Measurements from ENCODE around the gene KHDC1.
"Not testable (repeated sequence)": the region's sequence is repeated elsewhere in the genome, so short reads cannot be mapped to it uniquely, and the experiment has no call there.

Gene KHDC1

GRCh38 chr6:73308712-73309534 is 45.9 kb upstream of the KHDC1 start:
- H3K27ac ChIP-seq (ENCODE audit: poor library complexity, severe bottlenecking): peak overlapping the region; percentile 58
- H3K4me1 ChIP-seq (ENCODE audit: insufficient read depth, poor library complexity, severe bottlenecking): no peaks in the 10 kb centered on the region
- H3K27me3 ChIP-seq (ENCODE audit: insufficient read depth, poor library complexity, severe bottlenecking): no peaks in the 10 kb centered on the region
- peak; percentile 41 for ATAC-seq (ENCODE audit: low read depth)
- peaks cover 7% of the 10 kb centered on the region; the same call in 1 of the 2 replicates for H3K36me3 ChIP-seq (ENCODE audit: low read depth)
- H3K4me3 ChIP-seq (ENCODE audit: severe bottlenecking): peak overlapping the region; percentile 53
- TF ChIP-seq CTCF (IDR thresholded peaks at IDR 0.05; ENCODE audit: poor library complexity, severe bottlenecking): peak; percentile 21
- no peaks in the 10 kb centered on the region for H3K9me3 ChIP-seq (ENCODE audit: severe bottlenecking)
- DNase-seq (ENCODE audit: low spot score): no peak

- H3K4me3 ChIP-seq (ENCODE audit: severe bottlenecking); H3K4me1 ChIP-seq (ENCODE audit: insufficient read depth, poor library complexity, severe bottlenecking); H3K27me3 ChIP-seq (ENCODE audit: insufficient read depth, poor library complexity, severe bottlenecking); H3K27ac ChIP-seq (ENCODE audit: poor library complexity, severe bottlenecking); DNase-seq (ENCODE audit: low spot score); ATAC-seq (ENCODE audit: low read depth); H3K9me3 ChIP-seq (ENCODE audit: severe bottlenecking): not testable (repeated sequence)
- H3K36me3 ChIP-seq (ENCODE audit: low read depth): peaks cover 41% of the 10 kb centered on the region
Observed at GRCh38 chr6:73303773-73304172, 40.8 kb upstream of the KHDC1 start.

DNA sequence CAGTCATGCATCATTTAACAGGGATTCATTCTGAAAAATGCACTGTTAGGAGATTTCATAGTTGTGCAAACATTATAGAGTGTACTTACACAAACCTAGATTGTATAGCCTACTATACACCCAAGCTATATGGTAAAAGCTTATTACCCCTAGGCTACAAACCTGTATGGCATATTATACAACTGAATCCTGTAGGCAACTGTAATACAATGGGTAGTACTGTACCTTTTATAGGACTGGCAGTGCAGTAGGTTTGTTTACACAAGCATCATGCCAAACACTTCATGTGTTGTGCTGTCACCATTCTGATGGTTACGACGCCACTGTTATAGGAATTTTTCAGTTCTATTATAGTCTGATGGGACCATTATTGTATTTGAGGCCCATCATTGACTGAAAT is 39.3 kb upstream of the KHDC1 start:
- Histone ChIP-seq H3K4me1 (ENCODE audit: insufficient read depth, poor library complexity, severe bottlenecking) (no peaks in the 10 kb centered on the region), H3K9me3 (ENCODE audit: severe bottlenecking) (no peaks in the 10 kb centered on the region), H3K27ac (ENCODE audit: poor library complexity, severe bottlenecking) (no peak overlapping the region), H3K36me3 (ENCODE audit: low read depth) (peaks cover 46% of the 10 kb centered on the region), H3K27me3 (ENCODE audit: insufficient read depth, poor library complexity, severe bottlenecking) (no peaks in the 10 kb centered on the region), H3K4me3 (ENCODE audit: severe bottlenecking) (no peak overlapping the region)
- ATAC-seq (ENCODE audit: low read depth) (no peak), DNase-seq (ENCODE audit: low spot score) (no peak)
- TF ChIP-seq CTCF (IDR thresholded peaks at IDR 0.05; ENCODE audit: poor library complexity, severe bottlenecking): no peak

DNA sequence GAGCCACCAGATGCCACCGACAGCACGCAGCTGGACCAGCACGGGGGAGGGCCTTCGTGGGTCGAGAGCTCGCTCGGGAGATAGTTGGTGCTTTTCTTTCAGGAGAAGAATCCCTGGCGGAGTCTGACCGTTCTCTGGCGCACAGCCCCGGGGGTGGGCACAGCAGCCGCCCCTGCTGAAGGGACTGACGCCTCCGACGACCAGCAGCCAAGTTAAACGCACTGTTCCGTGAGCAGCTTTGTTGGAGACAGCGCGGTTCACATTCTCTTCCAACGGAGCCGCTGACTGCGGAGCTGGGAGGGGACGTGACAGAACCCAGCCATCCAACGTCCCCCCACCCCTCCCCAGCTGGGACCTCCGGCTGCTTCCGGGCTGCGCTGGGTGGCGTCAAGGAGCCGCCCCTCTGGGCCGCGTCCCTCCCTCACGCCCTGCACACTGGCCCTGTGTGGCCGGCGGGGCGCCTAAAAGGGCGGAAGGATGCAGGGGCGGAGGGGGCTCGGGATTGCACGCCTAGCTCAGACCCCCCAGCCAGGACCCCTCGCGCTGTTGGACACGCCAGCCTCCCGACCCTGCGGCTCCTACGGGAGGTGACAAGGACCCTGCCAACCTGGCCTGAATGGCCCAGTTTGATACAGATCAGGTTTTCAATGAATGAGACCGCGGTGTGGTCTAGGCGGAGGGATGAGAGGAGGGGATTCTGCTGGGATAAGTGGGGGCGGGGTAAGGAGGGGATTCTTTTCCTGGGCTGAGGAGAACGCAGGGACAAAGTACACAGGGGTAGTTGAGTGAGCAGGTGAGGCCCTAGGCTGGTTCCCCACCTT is 36.4 kb upstream of the KHDC1 start:
- TF ChIP-seq CTCF (IDR thresholded peaks at IDR 0.05; ENCODE audit: poor library complexity, severe bottlenecking): no peak
- Histone ChIP-seq H3K27me3 (ENCODE audit: insufficient read depth, poor library complexity, severe bottlenecking) (no peaks in the 10 kb centered on the region), H3K4me1 (ENCODE audit: insufficient read depth, poor library complexity, severe bottlenecking) (no peaks in the 10 kb centered on the region), H3K4me3 (ENCODE audit: severe bottlenecking) (no peak overlapping the region), H3K36me3 (ENCODE audit: low read depth) (peaks cover 52% of the 10 kb centered on the region), H3K27ac (ENCODE audit: poor library complexity, severe bottlenecking) (no peak overlapping the region), H3K9me3 (ENCODE audit: severe bottlenecking) (no peaks in the 10 kb centered on the region)
- DNase-seq (ENCODE audit: low spot score) (no peak), ATAC-seq (ENCODE audit: low read depth) (no peak)

DNA sequence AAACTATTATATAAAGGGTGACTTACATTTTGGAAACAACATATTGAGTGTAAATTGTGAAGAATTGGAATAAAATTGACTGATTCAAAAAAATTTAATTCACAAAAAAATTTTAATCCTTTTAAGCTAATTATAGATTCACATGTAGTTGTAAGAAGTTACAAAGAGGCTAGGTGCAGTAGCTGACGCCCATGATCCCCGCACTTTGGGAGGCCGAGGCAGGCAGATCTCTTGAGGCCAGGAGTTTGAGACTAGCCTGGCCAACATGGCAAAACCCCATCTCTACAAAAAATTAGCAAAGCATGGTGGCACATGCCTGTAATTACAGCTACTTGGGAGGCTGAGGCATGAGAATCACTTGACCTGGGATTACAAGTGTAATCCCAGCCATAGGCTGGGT is 30.3 kb upstream of the KHDC1 start:
- no peak overlapping the region for H3K4me3 ChIP-seq (ENCODE audit: severe bottlenecking)
- H3K27ac ChIP-seq (ENCODE audit: poor library complexity, severe bottlenecking): no peak overlapping the region
- DNase-seq (ENCODE audit: low spot score): no peak
- H3K27me3 ChIP-seq (ENCODE audit: insufficient read depth, poor library complexity, severe bottlenecking): no peaks in the 10 kb centered on the region
- no peak for TF ChIP-seq CTCF (IDR thresholded peaks at IDR 0.05; ENCODE audit: poor library complexity, severe bottlenecking)
- H3K9me3 ChIP-seq (ENCODE audit: severe bottlenecking): no peaks in the 10 kb centered on the region
- no peaks in the 10 kb centered on the region for H3K4me1 ChIP-seq (ENCODE audit: insufficient read depth, poor library complexity, severe bottlenecking)
- ATAC-seq (ENCODE audit: low read depth): no peak
- peaks cover 37% of the 10 kb centered on the region for H3K36me3 ChIP-seq (ENCODE audit: low read depth)
